ENCODE data around the gene FST. TPM values are rescaled to one million over a fixed set of nuclear protein-coding genes. Genes with fewer than 3 reads are reported as not detected.

FST gene
- total and polyA plus RNA-seq, 2 of the 13 experiments (the other 11 are each of a cell fraction or from before 2014, with no cell fraction given) = 38.6 to 136 TPM

DNA sequence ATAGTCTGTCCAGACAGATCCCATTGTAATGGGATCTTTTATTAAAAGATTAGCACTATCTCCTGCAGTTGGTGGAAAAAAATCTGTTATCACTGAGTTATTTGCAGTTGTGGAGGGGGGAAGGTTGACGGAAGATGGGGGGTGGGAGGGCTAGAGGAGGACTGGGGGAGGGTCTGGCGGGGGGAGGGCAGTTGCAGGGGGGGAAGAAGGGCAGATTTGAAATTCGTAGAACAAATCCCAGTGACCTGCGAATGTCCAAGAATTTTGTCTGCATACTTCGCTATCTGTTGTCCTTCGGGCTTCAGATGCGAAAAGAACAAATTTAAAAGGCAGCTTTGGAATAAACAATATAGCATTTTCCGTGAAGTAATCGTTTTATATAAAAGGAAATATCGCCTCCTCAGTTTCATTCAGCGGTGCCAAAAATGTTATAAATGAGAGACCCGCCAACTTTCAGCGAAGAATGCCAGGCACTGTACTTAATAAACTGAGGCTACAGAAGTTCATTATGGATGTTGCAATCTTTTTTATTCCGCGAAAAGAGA, 1.3 kb upstream of the FST start (continued):
- TF ChIP-seq, protein P1, sequence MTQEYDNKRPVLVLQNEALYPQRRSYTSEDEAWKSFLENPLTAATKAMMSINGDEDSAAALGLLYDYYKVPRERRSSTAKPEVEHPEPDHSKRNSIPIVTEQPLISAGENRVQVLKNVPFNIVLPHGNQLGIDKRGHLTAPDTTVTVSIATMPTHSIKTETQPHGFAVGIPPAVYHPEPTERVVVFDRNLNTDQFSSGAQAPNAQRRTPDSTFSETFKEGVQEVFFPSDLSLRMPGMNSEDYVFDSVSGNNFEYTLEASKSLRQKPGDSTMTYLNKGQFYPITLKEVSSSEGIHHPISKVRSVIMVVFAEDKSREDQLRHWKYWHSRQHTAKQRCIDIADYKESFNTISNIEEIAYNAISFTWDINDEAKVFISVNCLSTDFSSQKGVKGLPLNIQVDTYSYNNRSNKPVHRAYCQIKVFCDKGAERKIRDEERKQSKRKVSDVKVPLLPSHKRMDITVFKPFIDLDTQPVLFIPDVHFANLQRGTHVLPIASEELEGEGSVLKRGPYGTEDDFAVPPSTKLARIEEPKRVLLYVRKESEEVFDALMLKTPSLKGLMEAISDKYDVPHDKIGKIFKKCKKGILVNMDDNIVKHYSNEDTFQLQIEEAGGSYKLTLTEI (CRISPR knock-in tag; conservative IDR thresholded peaks at IDR 0.05) = no peak
- TF ChIP-seq SMARCC2 (IDR thresholded peaks at IDR 0.05) (no peak), SETDB1 (CRISPR knock-in tag; IDR thresholded peaks at IDR 0.05; ENCODE audit: borderline replicate concordance) (no peak), ZIK1 (CRISPR knock-in tag; IDR thresholded peaks at IDR 0.05; ENCODE audit: borderline replicate concordance, low read depth) (no peak), ZNF441 (CRISPR knock-in tag; IDR thresholded peaks at IDR 0.05; ENCODE audit: borderline replicate concordance) (no peak), ATAD3A (CRISPR knock-in tag; IDR thresholded peaks at IDR 0.05) (no peak), KDM1A (CRISPR knock-in tag; IDR thresholded peaks at IDR 0.05) (no peak), ASH2L (IDR thresholded peaks at IDR 0.05; ENCODE audit: insufficient read length, low read depth, low read length) (peak; percentile 43), TCF12 (IDR thresholded peaks at IDR 0.05) (no peak), TCF12 (CRISPR knock-in tag; IDR thresholded peaks at IDR 0.05) (no peak), ZNF432 (CRISPR knock-in tag; IDR thresholded peaks at IDR 0.05; ENCODE audit: borderline replicate concordance) (no peak), REL (CRISPR knock-in tag; conservative IDR thresholded peaks at IDR 0.05) (no peak), ZNF224 (CRISPR knock-in tag; IDR thresholded peaks at IDR 0.05) (no peak), SSRP1 (CRISPR knock-in tag; IDR thresholded peaks at IDR 0.05) (0 out of 2 replicates have a peak, but pooled peaks have one; percentile 35), ZNF33B (CRISPR knock-in tag; IDR thresholded peaks at IDR 0.05) (0 out of 2 replicates have a peak, but pooled peaks have one; percentile 11), CEBPG (CRISPR knock-in tag; IDR thresholded peaks at IDR 0.05) (peak; percentile 49; the same call in 1 of the 2 replicates)
- TF ChIP-seq, protein P2, sequence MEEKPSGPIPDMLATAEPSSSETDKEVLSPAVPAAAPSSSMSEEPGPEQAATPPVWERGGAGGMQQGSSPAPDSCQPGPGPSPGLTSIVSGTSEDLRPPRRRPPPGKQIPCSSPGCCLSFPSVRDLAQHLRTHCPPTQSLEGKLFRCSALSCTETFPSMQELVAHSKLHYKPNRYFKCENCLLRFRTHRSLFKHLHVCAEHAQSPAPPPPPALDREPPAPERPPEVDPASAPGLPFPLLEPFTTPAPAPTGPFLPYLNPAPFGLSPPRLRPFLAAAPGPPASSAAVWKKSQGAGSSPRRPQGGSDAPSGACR (CRISPR knock-in tag; IDR thresholded peaks at IDR 0.05) = 0 out of 2 replicates have a peak, but pooled peaks have one; percentile 7
- TF ChIP-seq, protein P3, sequence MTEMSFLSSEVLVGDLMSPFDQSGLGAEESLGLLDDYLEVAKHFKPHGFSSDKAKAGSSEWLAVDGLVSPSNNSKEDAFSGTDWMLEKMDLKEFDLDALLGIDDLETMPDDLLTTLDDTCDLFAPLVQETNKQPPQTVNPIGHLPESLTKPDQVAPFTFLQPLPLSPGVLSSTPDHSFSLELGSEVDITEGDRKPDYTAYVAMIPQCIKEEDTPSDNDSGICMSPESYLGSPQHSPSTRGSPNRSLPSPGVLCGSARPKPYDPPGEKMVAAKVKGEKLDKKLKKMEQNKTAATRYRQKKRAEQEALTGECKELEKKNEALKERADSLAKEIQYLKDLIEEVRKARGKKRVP (CRISPR knock-in tag; IDR thresholded peaks at IDR 0.05) = 0 out of 4 replicates have a peak, but pooled peaks of 1 of the 2 experiments have one; percentile 10
- TF ChIP-seq, protein P4, sequence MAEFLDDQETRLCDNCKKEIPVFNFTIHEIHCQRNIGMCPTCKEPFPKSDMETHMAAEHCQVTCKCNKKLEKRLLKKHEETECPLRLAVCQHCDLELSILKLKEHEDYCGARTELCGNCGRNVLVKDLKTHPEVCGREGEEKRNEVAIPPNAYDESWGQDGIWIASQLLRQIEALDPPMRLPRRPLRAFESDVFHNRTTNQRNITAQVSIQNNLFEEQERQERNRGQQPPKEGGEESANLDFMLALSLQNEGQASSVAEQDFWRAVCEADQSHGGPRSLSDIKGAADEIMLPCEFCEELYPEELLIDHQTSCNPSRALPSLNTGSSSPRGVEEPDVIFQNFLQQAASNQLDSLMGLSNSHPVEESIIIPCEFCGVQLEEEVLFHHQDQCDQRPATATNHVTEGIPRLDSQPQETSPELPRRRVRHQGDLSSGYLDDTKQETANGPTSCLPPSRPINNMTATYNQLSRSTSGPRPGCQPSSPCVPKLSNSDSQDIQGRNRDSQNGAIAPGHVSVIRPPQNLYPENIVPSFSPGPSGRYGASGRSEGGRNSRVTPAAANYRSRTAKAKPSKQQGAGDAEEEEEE (CRISPR knock-in tag; IDR thresholded peaks at IDR 0.05; ENCODE audit: borderline replicate concordance) = no peak
- TF ChIP-seq, protein P5, sequence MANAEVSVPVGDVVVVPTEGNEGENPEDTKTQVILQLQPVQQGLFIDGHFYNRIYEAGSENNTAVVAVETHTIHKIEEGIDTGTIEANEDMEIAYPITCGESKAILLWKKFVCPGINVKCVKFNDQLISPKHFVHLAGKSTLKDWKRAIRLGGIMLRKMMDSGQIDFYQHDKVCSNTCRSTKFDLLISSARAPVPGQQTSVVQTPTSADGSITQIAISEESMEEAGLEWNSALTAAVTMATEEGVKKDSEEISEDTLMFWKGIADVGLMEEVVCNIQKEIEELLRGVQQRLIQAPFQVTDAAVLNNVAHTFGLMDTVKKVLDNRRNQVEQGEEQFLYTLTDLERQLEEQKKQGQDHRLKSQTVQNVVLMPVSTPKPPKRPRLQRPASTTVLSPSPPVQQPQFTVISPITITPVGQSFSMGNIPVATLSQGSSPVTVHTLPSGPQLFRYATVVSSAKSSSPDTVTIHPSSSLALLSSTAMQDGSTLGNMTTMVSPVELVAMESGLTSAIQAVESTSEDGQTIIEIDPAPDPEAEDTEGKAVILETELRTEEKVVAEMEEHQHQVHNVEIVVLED (CRISPR knock-in tag; IDR thresholded peaks at IDR 0.05; ENCODE audit: borderline replicate concordance) = no peak
- TF ChIP-seq, protein P6, sequence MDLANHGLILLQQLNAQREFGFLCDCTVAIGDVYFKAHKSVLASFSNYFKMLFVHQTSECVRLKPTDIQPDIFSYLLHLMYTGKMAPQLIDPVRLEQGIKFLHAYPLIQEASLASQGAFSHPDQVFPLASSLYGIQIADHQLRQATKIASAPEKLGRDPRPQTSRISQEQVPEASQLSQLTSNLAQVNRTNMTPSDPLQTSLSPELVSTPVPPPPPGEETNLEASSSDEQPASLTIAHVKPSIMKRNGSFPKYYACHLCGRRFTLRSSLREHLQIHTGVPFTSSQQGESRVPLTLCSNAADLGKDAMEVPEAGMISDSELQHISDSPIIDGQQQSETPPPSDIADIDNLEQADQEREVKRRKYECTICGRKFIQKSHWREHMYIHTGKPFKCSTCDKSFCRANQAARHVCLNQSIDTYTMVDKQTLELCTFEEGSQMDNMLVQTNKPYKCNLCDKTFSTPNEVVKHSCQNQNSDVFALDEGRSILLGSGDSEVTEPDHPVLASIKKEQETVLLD (CRISPR knock-in tag; IDR thresholded peaks at IDR 0.05; ENCODE audit: low read depth) = no peak

All from HepG2 (cell line).